Stimulated activated CD4-positive, alpha-beta T cell treated with anti-CD3 and anti-CD28 coated beads, Interleukin-1b, Interleukin-23, amount 100 ng/mL, for 4 hours (primary cell): ENCODE data around the gene GARIN5A.
"Not testable (repeated sequence)": the region's sequence is repeated elsewhere in the genome, so short reads cannot be mapped to it uniquely, and the experiment has no call there.

Source experiments
- DNase-seq, 2 donors: peaks; one replicate each; pipeline ENCODE4 v3.0.0-alpha.2; 2020; ENCODE audit warnings: low read depth in 2 of 2

The GARIN5A gene

GRCh38 chr19:50465000-50465399 lies 11.6 kb downstream of the GARIN5A start:
- DNase-seq: no peak

- no peak for DNase-seq
Measured at GRCh38 chr19:50464348-50464747, 12.3 kb downstream of the GARIN5A start.

GRCh38 chr19:50462970-50463369 lies 13.7 kb downstream of the GARIN5A start:
- DNase-seq: no peak

- peak; percentile 41 for DNase-seq
Measured at GRCh38 chr19:50461066-50461875, 15.4 kb downstream of the GARIN5A start.

GRCh38 chr19:50460161-50460765 lies 16.4 kb downstream of the GARIN5A start:
- no peak for DNase-seq

- DNase-seq: no peak
Measured at GRCh38 chr19:50459638-50460037, 17.0 kb downstream of the GARIN5A start.

- DNase-seq: no peak
Measured at GRCh38 chr19:50459067-50459456, 17.6 kb downstream of the GARIN5A start.

GRCh38 chr19:50458396-50459066 lies 18.1 kb downstream of the GARIN5A start:
- no peak for DNase-seq

GRCh38 chr19:50457300-50457699 lies 19.3 kb downstream of the GARIN5A start:
- DNase-seq: no peak

- DNase-seq: no peak
Measured at GRCh38 chr19:50455992-50456391, 20.7 kb downstream of the GARIN5A start.

GRCh38 chr19:50453243-50453642 lies 23.4 kb downstream of the GARIN5A start:
- no peak for DNase-seq

- no peak for DNase-seq
Measured at GRCh38 chr19:50451223-50451534, 25.5 kb downstream of the GARIN5A start.

GRCh38 chr19:50450369-50451222 lies 26.1 kb downstream of the GARIN5A start:
- no peak for DNase-seq

- DNase-seq: no peak
Measured at GRCh38 chr19:50449236-50449899, 27.3 kb downstream of the GARIN5A start.

GRCh38 chr19:50447750-50448149 lies 28.9 kb downstream of the GARIN5A start:
- no peak for DNase-seq

GRCh38 chr19:50447053-50447452 lies 29.6 kb downstream of the GARIN5A start:
- DNase-seq: no peak

GRCh38 chr19:50444059-50444458 lies 32.6 kb downstream of the GARIN5A start:
- no peak for DNase-seq

GRCh38 chr19:50439130-50439529 lies 37.5 kb downstream of the GARIN5A start:
- DNase-seq: not testable (repeated sequence)

GRCh38 chr19:50437862-50438449 lies 38.7 kb downstream of the GARIN5A start:
- DNase-seq: no peak

- no peak for DNase-seq
Measured at GRCh38 chr19:50435627-50436026, 41.0 kb downstream of the GARIN5A start.

- no peak for DNase-seq
Measured at GRCh38 chr19:50435221-50435620, 41.4 kb downstream of the GARIN5A start.
